Activated CD8-positive, alpha-beta memory T cell treated with anti-CD3 and anti-CD28 coated beads for 24 hours (primary cell): Measurements from ENCODE around the gene ABCA13.

Experiments
- DNase-seq: peaks from one replicate; pipeline ENCODE4 v3.0.0-alpha.2; 2020

ABCA13 gene

GRCh38 chr7:48249166-48249565 lies 77.9 kb downstream of the ABCA13 start:
- no peak for DNase-seq

- no peak for DNase-seq
These were observed 79.2 kb downstream of the ABCA13 start for GRCh38 chr7:48250441-48250951.

GRCh38 chr7:48251766-48252165 lies 80.5 kb downstream of the ABCA13 start:
- no peak for DNase-seq

- DNase-seq: no peak
These were observed 81.7 kb downstream of the ABCA13 start for GRCh38 chr7:48252995-48253394.

- no peak for DNase-seq
These were observed 83.8 kb downstream of the ABCA13 start for GRCh38 chr7:48255046-48255445.

GRCh38 chr7:48259463-48260280 lies 88.4 kb downstream of the ABCA13 start:
- DNase-seq: no peak

- DNase-seq: no peak
These were observed 90.4 kb downstream of the ABCA13 start for GRCh38 chr7:48261696-48262095.

GRCh38 chr7:48262606-48263310 lies 91.5 kb downstream of the ABCA13 start:
- no peak for DNase-seq

GRCh38 chr7:48263311-48263650 lies 92.0 kb downstream of the ABCA13 start:
- no peak for DNase-seq

- DNase-seq: no peak
These were observed 97.8 kb downstream of the ABCA13 start for GRCh38 chr7:48269066-48269465.

GRCh38 chr7:48274662-48275061 lies 103.4 kb downstream of the ABCA13 start:
- DNase-seq: no peak

GRCh38 chr7:48279420-48279819 lies 108.2 kb downstream of the ABCA13 start:
- DNase-seq: no peak

- DNase-seq: no peak
These were observed 108.8 kb downstream of the ABCA13 start for GRCh38 chr7:48280100-48280499.

- DNase-seq: no peak
These were observed 114.1 kb downstream of the ABCA13 start for GRCh38 chr7:48285373-48285772.

GRCh38 chr7:48286836-48287235 lies 115.6 kb downstream of the ABCA13 start:
- DNase-seq: no peak

GRCh38 chr7:48289656-48290055 lies 118.4 kb downstream of the ABCA13 start:
- DNase-seq: no peak

GRCh38 chr7:48292949-48293348 lies 121.7 kb downstream of the ABCA13 start:
- DNase-seq: no peak

- DNase-seq: no peak
These were observed 124.2 kb downstream of the ABCA13 start for GRCh38 chr7:48295296-48295971.

- DNase-seq: no peak
These were observed 125.7 kb downstream of the ABCA13 start for GRCh38 chr7:48296966-48297365.

- DNase-seq: no peak
These were observed 127.5 kb downstream of the ABCA13 start for GRCh38 chr7:48298779-48299178.

- peak; percentile 60 for DNase-seq
These were observed 128.4 kb downstream of the ABCA13 start for GRCh38 chr7:48299580-48300169.

GRCh38 chr7:48300301-48300700 lies 129.0 kb downstream of the ABCA13 start:
- DNase-seq: no peak

GRCh38 chr7:48301201-48301600 lies 129.9 kb downstream of the ABCA13 start:
- DNase-seq: no peak
